H1 (cell line): ENCODE results near the gene XRCC6. TPM values are rescaled to one million over a fixed set of nuclear protein-coding genes. Genes with fewer than 3 reads are reported as not detected.

Experiments used
- CTCF ChIA-PET: fragments of 300-600 bp; sonication (Branson Sonifier 250); formaldehyde crosslinking; loops from one replicate; lab custom pipeline; 2021; ENCODE audit not compliant: partially characterized antibody; lab: Charles Lee
- POLR2A ChIA-PET: fragments of 300-600 bp; sonication (Branson Sonifier 250); formaldehyde crosslinking; loops from one replicate; lab custom pipeline; 2021; ENCODE audit warnings: inconsistent platforms; ENCODE audit not compliant: partially characterized antibody; lab: Charles Lee
- DNase-seq, 2 experiments: peaks; one replicate each; pipeline versions ENCODE4 v3.0.0 to v3.0.0-alpha.2; 2010 to 2022; ENCODE audit warnings: low spot score in 2 of 2, low read depth in 1 of 2, mixed read lengths in 1 of 2
- FAIRE-seq: peaks from 2 replicates; lab custom pipeline; 2011; peaks lifted over from hg19 to GRCh38; lab: Jason Lieb, UNC
- H2AFZ ChIP-seq: 2 replicates; pipeline ENCODE4 v1.8.1; 2012; ENCODE audit warnings: low read length, inconsistent platforms
- H2AK5ac ChIP-seq: 2 replicates; pipeline ENCODE4 v1.6.1; 2013; ENCODE audit warnings: low read depth, low read length
- H2BK120ac ChIP-seq: replicated peaks from 2 replicates; pipeline ENCODE3; 2013; ENCODE audit warnings: low read depth, low read length, inconsistent platforms
- H2BK12ac ChIP-seq: 2 replicates; pipeline ENCODE4 v1.6.1; 2013; ENCODE audit warnings: low read depth, low read length
- H2BK15ac ChIP-seq: 2 replicates; pipeline ENCODE4 v1.6.1; 2013; ENCODE audit warnings: low read length
- H2BK20ac ChIP-seq: 2 replicates; pipeline ENCODE4 v1.6.1; 2013; ENCODE audit warnings: low read length
- H2BK5ac ChIP-seq: 2 replicates; pipeline ENCODE4 v1.6.1; 2013; ENCODE audit warnings: low read depth, low read length
- H3K14ac ChIP-seq: 2 replicates; pipeline ENCODE4 v1.6.1; 2013; ENCODE audit warnings: inconsistent platforms; ENCODE audit not compliant: insufficient read length
- H3K18ac ChIP-seq: 2 replicates; pipeline ENCODE4 v1.6.1; 2013; ENCODE audit warnings: low read length; ENCODE audit errors: extremely low read depth
- H3K23ac ChIP-seq: 2 replicates; pipeline ENCODE4 v1.6.1; 2013; ENCODE audit warnings: inconsistent platforms; ENCODE audit not compliant: insufficient read length
- H3K23me2 ChIP-seq: 2 replicates; pipeline ENCODE4 v1.6.1; 2013; ENCODE audit warnings: low read depth, low read length
- H3K27ac ChIP-seq: 2 replicates; pipeline ENCODE4 v1.6.1; 2011; ENCODE audit warnings: low read depth, low read length, inconsistent platforms
- H3K27me3 ChIP-seq, 4 experiments: replicated peaks in 1 of 4; 1 replicate in 1 of 4; 2 replicates in 3 of 4; pipeline versions ENCODE4 v1.6.1 to v1.8.1; 2011 to 2013; ENCODE audit warnings: low read length in 3 of 4, mild to moderate bottlenecking in 3 of 4, inconsistent platforms in 2 of 4, mixed read lengths in 2 of 4, moderate library complexity in 1 of 4; ENCODE audit not compliant: control insufficient read depth in 3 of 4, insufficient read depth in 3 of 4; ENCODE audit errors: extremely low read depth in 1 of 4
- H3K36me3 ChIP-seq, 4 experiments: 2 replicates each; pipeline versions ENCODE4 v1.6.1 to v1.8.1; 2011 to 2013; ENCODE audit warnings: mild to moderate bottlenecking in 4 of 4, low read length in 3 of 4, moderate library complexity in 2 of 4, control low read depth in 1 of 4, inconsistent platforms in 1 of 4; ENCODE audit not compliant: insufficient read depth in 4 of 4, control insufficient read depth in 2 of 4
- H3K4ac ChIP-seq: replicated peaks from 2 replicates; pipeline ENCODE3; 2013; ENCODE audit warnings: low read length, low read depth, mixed read lengths, inconsistent platforms; ENCODE audit not compliant: insufficient read length
- H3K4me1 ChIP-seq, 4 experiments: replicated peaks in 1 of 4; 1 replicate in 1 of 4; 2 replicates in 3 of 4; pipeline versions ENCODE4 v1.6.1 to v1.8.1; 2011 to 2013; ENCODE audit warnings: low read length in 3 of 4, inconsistent platforms in 2 of 4, mixed read lengths in 1 of 4; ENCODE audit not compliant: insufficient read depth in 4 of 4, control insufficient read depth in 3 of 4
- H3K4me2 ChIP-seq, 2 experiments: 2 replicates each; pipeline versions ENCODE4 v1.6.1 to v1.8.1; 2011 to 2013; ENCODE audit warnings: low read depth in 2 of 2, low read length in 2 of 2, control low read depth in 1 of 2, inconsistent platforms in 1 of 2, mild to moderate bottlenecking in 1 of 2; ENCODE audit not compliant: insufficient read depth in 1 of 2
- H3K4me3 ChIP-seq, 4 experiments: fragments of 200-600, 300-600 bp in 1 of 4; sonication (generic), shearing (Covaris generic), sonication (Bioruptor Twin) in 1 of 4; 2 replicates each; pipeline versions ENCODE4 v1.5.1 to v1.8.1; 2011 to 2016; ENCODE audit warnings: low read length in 4 of 4, low read depth in 3 of 4, control low read depth in 2 of 4, inconsistent platforms in 2 of 4, mild to moderate bottlenecking in 2 of 4, mixed read lengths in 1 of 4, moderate library complexity in 1 of 4; ENCODE audit not compliant: insufficient read depth in 2 of 4; ENCODE audit errors: extremely low read depth in 1 of 4
- H3K56ac ChIP-seq: replicated peaks from 2 replicates; pipeline ENCODE3; 2013; ENCODE audit warnings: low read depth, mild to moderate bottlenecking, mixed read lengths, low read length, inconsistent platforms; ENCODE audit not compliant: insufficient read length
- H3K79me1 ChIP-seq: 2 replicates; pipeline ENCODE4 v1.6.1; 2013; ENCODE audit warnings: low read depth, low read length, control low read depth
- H3K79me2 ChIP-seq, 2 experiments: 2 replicates each; pipeline versions ENCODE4 v1.6.1 to v1.8.1; 2012 to 2013; ENCODE audit warnings: low read length in 2 of 2, mild to moderate bottlenecking in 2 of 2, inconsistent platforms in 1 of 2; ENCODE audit not compliant: insufficient read depth in 2 of 2, control insufficient read depth in 1 of 2
- H3K9ac ChIP-seq, 4 experiments: replicated peaks in 1 of 4; 1 replicate in 1 of 4; 2 replicates in 3 of 4; pipeline versions ENCODE4 v1.6.1 to v1.8.1; 2011 to 2013; ENCODE audit warnings: low read depth in 3 of 4, low read length in 3 of 4, control low read depth in 2 of 4, mild to moderate bottlenecking in 2 of 4, moderate library complexity in 2 of 4, inconsistent platforms in 1 of 4; ENCODE audit errors: extremely low read depth in 1 of 4
- H3K9me3 ChIP-seq, 2 experiments: 2 replicates each; pipeline versions ENCODE4 v1.6.1 to v1.8.1; 2012 to 2013; ENCODE audit warnings: mild to moderate bottlenecking in 2 of 2, moderate library complexity in 2 of 2, control low read depth in 1 of 2, inconsistent platforms in 1 of 2, low read depth in 1 of 2, low read length in 1 of 2, mixed read lengths in 1 of 2; ENCODE audit not compliant: insufficient read depth in 2 of 2
- H4K20me1 ChIP-seq, 2 experiments: replicated peaks in 1 of 2; 2 replicates each; pipeline versions ENCODE3 to v1.8.1; 2011 to 2013; ENCODE audit warnings: inconsistent platforms in 2 of 2, low read length in 2 of 2, mild to moderate bottlenecking in 1 of 2; ENCODE audit not compliant: insufficient read depth in 2 of 2, control insufficient read depth in 1 of 2
- H4K5ac ChIP-seq: 2 replicates; pipeline ENCODE4 v1.6.1; 2013; ENCODE audit warnings: low read length, low read depth, mixed read lengths, inconsistent platforms; ENCODE audit not compliant: insufficient read length
- H4K8ac ChIP-seq: 2 replicates; pipeline ENCODE4 v1.8.0; 2013; ENCODE audit warnings: mild to moderate bottlenecking, moderate library complexity, low read length, inconsistent platforms; ENCODE audit not compliant: insufficient read depth; ENCODE audit errors: extremely low read depth
- H4K91ac ChIP-seq: replicated peaks from 2 replicates; pipeline ENCODE3; 2013; ENCODE audit warnings: low read length, mixed read lengths, inconsistent platforms; ENCODE audit not compliant: insufficient read length
- CHD2 ChIP-seq: IDR thresholded peaks from 2 replicates; pipeline ENCODE4 v1.6.1; 2012; ENCODE audit warnings: low read length, improper control_type of control experiment
- EGR1 ChIP-seq: IDR thresholded peaks from 2 replicates; pipeline ENCODE4 v1.6.1; 2011; ENCODE audit warnings: low read depth, low read length, borderline replicate concordance
- GABPA ChIP-seq: IDR thresholded peaks from 2 replicates; pipeline ENCODE4 v1.6.1; 2011; ENCODE audit warnings: mild to moderate bottlenecking, low read length, moderate library complexity, borderline replicate concordance; ENCODE audit not compliant: insufficient read depth
- PHF8 ChIP-seq: fragments of 200-600 bp; sonication (generic); conservative IDR thresholded peaks from 2 replicates; pipeline ENCODE4 v1.7.1; 2012; ENCODE audit warnings: low read depth, mild to moderate bottlenecking, inconsistent platforms, low read length, moderate library complexity
- POLR2AphosphoS5 ChIP-seq: IDR thresholded peaks from 2 replicates; pipeline ENCODE4 v1.6.1; 2011; ENCODE audit warnings: low read depth, low read length
- SUZ12 ChIP-seq: fragments of 200-600 bp; sonication (generic); IDR thresholded peaks from 2 replicates; pipeline ENCODE4 v1.6.1; 2012; ENCODE audit warnings: mild to moderate bottlenecking, inconsistent platforms, low read length, moderate library complexity, mixed read lengths
- TBP ChIP-seq: IDR thresholded peaks from 2 replicates; pipeline ENCODE4 v1.6.1; 2011; ENCODE audit warnings: low read depth, low read length, improper control_type of control experiment
- TCF12 ChIP-seq: IDR thresholded peaks from 2 replicates; pipeline ENCODE4 v1.6.1; 2011; ENCODE audit warnings: low read depth, mild to moderate bottlenecking, low read length
- WGBS, 2 experiments: shearing (Covaris generic) in 1 of 2; methylation state at CpG; one replicate each; pipeline versions ENCODE4 v1.1.6 to v1.1.7; 2013 to 2015; ENCODE audit warnings: low lambda C conversion rate in 2 of 2, mixed read lengths in 2 of 2, inconsistent platforms in 1 of 2, low coverage in 1 of 2, missing lambda C conversion rate in 1 of 2; ENCODE audit not compliant: insufficient replicate concordance in 2 of 2, insufficient coverage in 1 of 2, insufficient read length in 1 of 2; ENCODE audit errors: extremely low coverage in 1 of 2, missing lambda C conversion rate in 1 of 2; 5-methylcytosine and 5-hydroxymethylcytosine counted together
- polyA plus RNA-seq, 7 experiments: library from polyadenylated mRNA; depleted of rRNA in 3 of 7; stranded (reverse) in 5 of 7; unstranded in 2 of 7; fragments of >200 nt in 5 of 7; fragments of 200-250 nt in 2 of 7; gene quantifications; 1 replicate in 5 of 7; 2 replicates in 1 of 7; 4 replicates in 1 of 7; pipeline versions ENCODE4 v1.2.1 to v1.2.3, GENCODE V29; 2011 to 2013; ENCODE audit warnings: missing spikeins in 2 of 7, mixed read lengths in 2 of 7
- total RNA-seq: library from RNA; stranded (reverse); fragmentation: NEBNext Ultra II Directional; extraction: Animal tissue kit (Norgen Biotek cat#: 25700); gene quantifications from 2 replicates; pipeline ENCODE4 v1.2.1, GENCODE V29; 2021

The XRCC6 gene
- total and polyA plus RNA-seq, 2 of the 8 experiments (the other 6 are each of a cell fraction or from before 2014, with no cell fraction given) = 150 to 490 TPM

DNA sequence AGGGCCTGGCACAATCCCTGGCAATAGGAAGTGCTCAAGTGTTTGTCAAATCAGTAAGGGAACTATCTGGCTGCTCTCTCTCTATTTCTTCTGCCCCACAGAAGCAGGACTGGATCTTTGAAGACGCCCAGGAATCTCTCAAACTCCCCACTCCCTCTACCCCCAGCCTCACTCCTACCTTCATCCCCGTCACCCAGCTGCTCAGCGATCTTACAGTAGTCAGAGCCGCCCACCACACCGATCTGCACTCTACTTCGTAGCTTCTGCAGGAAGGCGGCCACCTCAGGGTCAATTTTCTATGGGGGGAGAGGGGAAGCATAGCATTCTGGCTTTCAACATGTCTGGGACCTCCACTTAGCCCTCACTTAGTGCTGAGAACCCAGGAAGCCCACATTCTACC, 35.2 kb upstream of the XRCC6 start:
- Histone ChIP-seq H3K18ac (no peak overlapping the region), H2BK20ac (no peak overlapping the region), H2BK15ac (no peak overlapping the region), H4K5ac (no peak overlapping the region), H3K79me2 (no peaks in the 10 kb centered on the region), H3K4ac (no peak overlapping the region), H4K20me1 (no peaks in the 10 kb centered on the region), H3K4me3 (no peak overlapping the region), H2AK5ac (no peak overlapping the region), H3K79me1 (no peaks in the 10 kb centered on the region), H3K9ac (no peak overlapping the region), H4K91ac (no peak overlapping the region), H3K9me3 (no peaks in the 10 kb centered on the region), H2AFZ (no peak overlapping the region), H3K23me2 (peaks cover 6% of the 10 kb centered on the region; the same call in 1 of the 2 replicates), H2BK120ac (no peak overlapping the region), H2BK5ac (no peak overlapping the region), H4K8ac (no peak overlapping the region), H3K27ac (no peak overlapping the region), H3K4me1 (peaks cover 0 to 8% (median 4%) of the 10 kb centered on the region in 4 experiments; a peak in 4 of 7 replicates), H3K14ac (no peak overlapping the region), H3K27me3 (no peaks in the 10 kb centered on the region), H3K56ac (no peak overlapping the region), H3K4me2 (no peak overlapping the region), H3K23ac (no peak overlapping the region), H2BK12ac (no peak overlapping the region), H3K36me3 (no peaks in the 10 kb centered on the region)
- WGBS, 2 experiments = 93% methylated on average over 7 of the region's 7 CpGs; no CpG with 5 or more reads in 1 of the 2 experiments
- POLR2A ChIA-PET = interaction anchor here (0.9 to 1.9 kb wide), 2 partner anchors 9 to 12 kb away, joined by 5 to 7 read pairs; no protein-coding TSS in a partner anchor
- DNase-seq = no peak
- CTCF ChIA-PET = interaction anchor here (1.0 to 4.0 kb wide), 3 partner anchors 9 to 68 kb away, joined by 4 to 29 read pairs (median 7); no protein-coding TSS in a partner anchor
- FAIRE-seq = no peak
- no peak for TF ChIP-seq EGR1
- TF ChIP-seq TCF12 = no peak
- no peak for TF ChIP-seq GABPA
- TF ChIP-seq CHD2 = no peak
- no peak for TF ChIP-seq TBP
- no peak for TF ChIP-seq POLR2AphosphoS5
- TF ChIP-seq PHF8 = no peak
- TF ChIP-seq SUZ12 = no peak
